Liver (tissue), 9 donors: ENCODE data around the gene GPX4. TPM values are rescaled to one million over a fixed set of nuclear protein-coding genes. Genes with fewer than 3 reads are reported as not detected.

Source experiments
- DNase-seq: peaks from one replicate; pipeline ENCODE4 v3.0.0-alpha.2; 2017; ENCODE audit warnings: low spot score
- H3K27ac ChIP-seq, 2 donors: one replicate each; pipeline ENCODE4 v1.7.0; 2013; ENCODE audit warnings: inconsistent platforms in 2 of 2, low read length in 2 of 2, control low read depth in 1 of 2, low read depth in 1 of 2, mild to moderate bottlenecking in 1 of 2
- H3K27me3 ChIP-seq, 4 donors: one replicate each; pipeline versions ENCODE4 v1.6.1 to v1.7.0; 2013; ENCODE audit warnings: low read length in 3 of 4, inconsistent platforms in 1 of 4, mild to moderate bottlenecking in 1 of 4, moderate library complexity in 1 of 4; ENCODE audit not compliant: control insufficient read depth in 4 of 4, insufficient read depth in 4 of 4
- H3K36me3 ChIP-seq, 4 donors: one replicate each; pipeline versions ENCODE4 v1.6.1 to v1.7.0; 2013; ENCODE audit warnings: low read length in 3 of 4, mild to moderate bottlenecking in 3 of 4, low read depth in 1 of 4, moderate library complexity in 1 of 4; ENCODE audit not compliant: control insufficient read depth in 4 of 4, insufficient read depth in 3 of 4
- H3K4me1 ChIP-seq, 4 donors: one replicate each; pipeline versions ENCODE4 v1.6.1 to v1.7.0; 2013; ENCODE audit warnings: low read length in 3 of 4, mild to moderate bottlenecking in 3 of 4, moderate library complexity in 1 of 4; ENCODE audit not compliant: control insufficient read depth in 4 of 4, insufficient read depth in 4 of 4
- H3K4me3 ChIP-seq, 3 donors: one replicate each; pipeline versions ENCODE4 v1.6.1 to v1.7.0; 2013; ENCODE audit warnings: low read length in 3 of 3, control low read depth in 1 of 3, low read depth in 1 of 3, mild to moderate bottlenecking in 1 of 3
- H3K9ac ChIP-seq, 2 donors: one replicate each; pipeline ENCODE4 v1.7.0; 2013; ENCODE audit warnings: low read length in 2 of 2, mild to moderate bottlenecking in 2 of 2, moderate library complexity in 2 of 2, control low read depth in 1 of 2, low read depth in 1 of 2
- H3K9me3 ChIP-seq, 4 donors: one replicate each; pipeline versions ENCODE4 v1.6.1 to v1.7.0; 2013; ENCODE audit warnings: low read length in 3 of 4; ENCODE audit not compliant: control insufficient read depth in 4 of 4
- FOXA1 ChIP-seq: IDR thresholded peaks from 2 replicates; pipeline ENCODE4 v1.6.1; 2016; ENCODE audit warnings: antibody characterized with exemption
- FOXA2 ChIP-seq: IDR thresholded peaks from 2 replicates; pipeline ENCODE4 v1.6.1; 2016; ENCODE audit warnings: antibody characterized with exemption
- GABPA ChIP-seq, 2 donors: IDR thresholded peaks in 1 of 2; conservative IDR thresholded peaks in 1 of 2; 2 replicates each; pipeline ENCODE4 v1.6.1; 2016; ENCODE audit warnings: antibody characterized with exemption in 2 of 2, mild to moderate bottlenecking in 1 of 2, moderate library complexity in 1 of 2
- HNF4A ChIP-seq, 2 donors: conservative IDR thresholded peaks; 2 replicates each; pipeline ENCODE4 v1.6.1; 2016; ENCODE audit warnings: antibody characterized with exemption in 2 of 2, mild to moderate bottlenecking in 2 of 2
- HNF4G ChIP-seq: IDR thresholded peaks from 2 replicates; pipeline ENCODE4 v1.6.1; 2016; ENCODE audit warnings: antibody characterized with exemption
- JUND ChIP-seq, 2 donors: IDR thresholded peaks; 2 replicates each; pipeline ENCODE4 v1.6.1; 2016; ENCODE audit warnings: antibody characterized with exemption in 2 of 2
- NR2F2 ChIP-seq: IDR thresholded peaks from 2 replicates; pipeline ENCODE4 v1.6.1; 2016; ENCODE audit warnings: antibody characterized with exemption
- RAD21 ChIP-seq, 2 donors: IDR thresholded peaks; 2 replicates each; pipeline ENCODE4 v1.6.1; 2016; ENCODE audit warnings: antibody characterized with exemption in 2 of 2, mild to moderate bottlenecking in 2 of 2
- RXRA ChIP-seq, 2 donors: IDR thresholded peaks; 2 replicates each; pipeline ENCODE4 v1.6.1; 2017 to 2018; ENCODE audit warnings: antibody characterized with exemption in 2 of 2, mild to moderate bottlenecking in 1 of 2
- TAF1 ChIP-seq: conservative IDR thresholded peaks from 2 replicates; pipeline ENCODE4 v1.6.1; 2016; ENCODE audit warnings: antibody characterized with exemption, mild to moderate bottlenecking
- WGBS: extraction: QIAGEN DNeasy Blood & Tissue Kit; methylation state at CpG from one replicate; pipeline ENCODE4 v1.1.7; 2013; 5-methylcytosine and 5-hydroxymethylcytosine counted together
- polyA plus RNA-seq, 2 donors: library from polyadenylated mRNA; stranded (reverse) in 1 of 2; unstranded in 1 of 2; fragments of 200-250 nt in 1 of 2; fragments of >200 nt in 1 of 2; fragmentation: Nextera tagmentation in 1 of 2; extraction: Ambion mirVana in 1 of 2; gene quantifications; one replicate each; pipeline versions ENCODE4 v1.2.1 to v1.2.3, GENCODE V29; 2013 to 2015
- total RNA-seq, 2 donors: library from RNA; depleted of rRNA; stranded (reverse); fragments of >200 nt; gene quantifications; one replicate each; pipeline ENCODE4 v1.2.3, GENCODE V29; 2014
- TF ChIP-seq, protein P1 (sequence below): IDR thresholded peaks from 2 replicates; pipeline ENCODE4 v1.6.1; 2016; ENCODE audit warnings: antibody characterized with exemption
- TF ChIP-seq, protein P2 (sequence below): IDR thresholded peaks from 2 replicates; pipeline ENCODE4 v1.6.1; 2016; ENCODE audit warnings: antibody characterized with exemption
- TF ChIP-seq, protein P3 (sequence below): fragments of 150-350 bp; IDR thresholded peaks from 2 replicates; pipeline ENCODE4 v1.5.1; 2017; ENCODE audit warnings: improper control_type of control experiment, low read depth, low read length; ENCODE audit not compliant: missing input control
- TF ChIP-seq, protein P4 (sequence below): IDR thresholded peaks from 2 replicates; pipeline ENCODE4 v1.6.1; 2016; ENCODE audit warnings: antibody characterized with exemption, mild to moderate bottlenecking
- donor health status: healthy.
- donor health status: healthy.
- donor health status: healthy.
- donor health status: healthy.
- donor health status: healthy.

The GPX4 gene
- total and polyA plus RNA-seq, 4 donors: 122 to 558 (median 298) TPM

DNA sequence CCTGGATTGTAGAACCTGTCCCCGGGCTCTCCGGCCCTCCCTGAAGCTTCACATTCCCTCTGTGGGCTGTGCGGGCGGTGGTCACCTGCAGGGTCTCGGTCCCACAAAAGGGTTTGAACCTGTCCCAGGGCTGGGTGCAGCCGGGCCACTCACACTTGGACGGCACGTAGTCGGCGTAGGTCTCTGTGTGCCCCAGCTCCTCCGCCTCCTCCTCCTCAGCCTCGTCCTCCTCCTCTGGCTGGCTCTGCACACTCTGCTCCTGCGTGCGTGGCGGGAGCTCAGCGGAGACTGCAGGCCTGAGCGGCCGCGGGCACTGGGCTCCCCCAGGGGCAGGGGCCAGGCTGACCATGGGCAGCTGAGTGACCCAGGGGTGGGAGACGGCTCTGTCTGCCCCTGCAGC is 19.6 kb downstream of the GPX4 start:
- no peak overlapping the region for H3K27ac ChIP-seq

DNA sequence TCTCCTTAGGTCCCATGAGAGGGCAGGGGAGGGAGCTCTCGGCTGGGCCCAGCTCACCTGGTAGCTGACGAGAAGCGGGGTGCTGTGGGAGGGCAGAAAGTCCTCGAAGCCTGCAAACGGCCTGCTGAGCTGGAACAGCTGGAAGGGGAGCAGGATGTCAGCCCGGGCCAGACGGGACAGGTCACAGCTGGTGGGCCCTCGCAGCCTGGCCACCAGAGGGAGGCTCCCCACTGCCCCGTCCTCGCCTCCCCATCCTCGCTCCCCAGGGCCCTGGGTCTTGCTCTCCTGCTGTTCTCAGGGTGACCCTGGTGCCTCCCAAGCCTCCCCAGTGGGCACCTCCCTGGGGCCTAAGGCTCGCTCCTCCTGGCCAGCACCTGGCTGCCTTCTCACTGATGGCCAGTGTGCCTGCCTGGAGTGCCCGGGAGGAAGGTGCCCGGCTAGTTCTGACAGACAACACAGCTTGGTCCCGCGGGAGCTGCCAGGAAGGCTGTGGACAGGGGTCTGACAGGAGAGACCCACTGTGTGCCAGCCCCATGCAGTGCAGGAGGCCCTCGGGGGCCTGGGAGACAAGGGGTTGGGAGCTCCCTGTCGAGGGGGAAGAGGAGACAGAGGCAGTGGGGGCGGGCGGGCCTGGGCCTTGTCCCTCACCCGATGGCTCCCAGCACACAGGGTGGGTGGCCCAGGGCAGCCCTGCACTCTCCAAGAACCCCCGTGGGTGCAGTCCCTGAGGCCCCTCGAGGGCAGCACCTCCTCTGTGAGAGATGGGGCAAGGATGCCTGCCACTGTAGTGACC is 20.3 kb downstream of the GPX4 start:
- Histone ChIP-seq H3K9me3 (no peaks in the 10 kb centered on the region), H3K4me3 (no peak overlapping the region), H3K27me3 (no peaks in the 10 kb centered on the region), H3K27ac (no peak overlapping the region), H3K4me1 (no peaks in the 10 kb centered on the region), H3K36me3 (peaks cover 7 to 71% (median 38%) of the 10 kb centered on the region in 4 donors), H3K9ac (no peak overlapping the region)
- TF ChIP-seq FOXA1 (no peak), JUND (IDR thresholded peaks at IDR 0.05) (no peak), NR2F2 (no peak), TAF1 (no peak), HNF4A (conservative IDR thresholded peaks at IDR 0.05) (no peak), HNF4G (no peak), GABPA (IDR thresholded peaks at IDR 0.05 in 1 of 2, conservative IDR thresholded peaks at IDR 0.05 in 1 of 2) (no peak), FOXA2 (no peak), RAD21 (IDR thresholded peaks at IDR 0.05) (no peak)
- TF ChIP-seq, protein P1, sequence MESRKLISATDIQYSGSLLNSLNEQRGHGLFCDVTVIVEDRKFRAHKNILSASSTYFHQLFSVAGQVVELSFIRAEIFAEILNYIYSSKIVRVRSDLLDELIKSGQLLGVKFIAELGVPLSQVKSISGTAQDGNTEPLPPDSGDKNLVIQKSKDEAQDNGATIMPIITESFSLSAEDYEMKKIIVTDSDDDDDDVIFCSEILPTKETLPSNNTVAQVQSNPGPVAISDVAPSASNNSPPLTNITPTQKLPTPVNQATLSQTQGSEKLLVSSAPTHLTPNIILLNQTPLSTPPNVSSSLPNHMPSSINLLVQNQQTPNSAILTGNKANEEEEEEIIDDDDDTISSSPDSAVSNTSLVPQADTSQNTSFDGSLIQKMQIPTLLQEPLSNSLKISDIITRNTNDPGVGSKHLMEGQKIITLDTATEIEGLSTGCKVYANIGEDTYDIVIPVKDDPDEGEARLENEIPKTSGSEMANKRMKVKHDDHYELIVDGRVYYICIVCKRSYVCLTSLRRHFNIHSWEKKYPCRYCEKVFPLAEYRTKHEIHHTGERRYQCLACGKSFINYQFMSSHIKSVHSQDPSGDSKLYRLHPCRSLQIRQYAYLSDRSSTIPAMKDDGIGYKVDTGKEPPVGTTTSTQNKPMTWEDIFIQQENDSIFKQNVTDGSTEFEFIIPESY: no peak
- TF ChIP-seq, protein P2, sequence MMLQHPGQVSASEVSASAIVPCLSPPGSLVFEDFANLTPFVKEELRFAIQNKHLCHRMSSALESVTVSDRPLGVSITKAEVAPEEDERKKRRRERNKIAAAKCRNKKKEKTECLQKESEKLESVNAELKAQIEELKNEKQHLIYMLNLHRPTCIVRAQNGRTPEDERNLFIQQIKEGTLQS: no peak
- TF ChIP-seq, protein P3, sequence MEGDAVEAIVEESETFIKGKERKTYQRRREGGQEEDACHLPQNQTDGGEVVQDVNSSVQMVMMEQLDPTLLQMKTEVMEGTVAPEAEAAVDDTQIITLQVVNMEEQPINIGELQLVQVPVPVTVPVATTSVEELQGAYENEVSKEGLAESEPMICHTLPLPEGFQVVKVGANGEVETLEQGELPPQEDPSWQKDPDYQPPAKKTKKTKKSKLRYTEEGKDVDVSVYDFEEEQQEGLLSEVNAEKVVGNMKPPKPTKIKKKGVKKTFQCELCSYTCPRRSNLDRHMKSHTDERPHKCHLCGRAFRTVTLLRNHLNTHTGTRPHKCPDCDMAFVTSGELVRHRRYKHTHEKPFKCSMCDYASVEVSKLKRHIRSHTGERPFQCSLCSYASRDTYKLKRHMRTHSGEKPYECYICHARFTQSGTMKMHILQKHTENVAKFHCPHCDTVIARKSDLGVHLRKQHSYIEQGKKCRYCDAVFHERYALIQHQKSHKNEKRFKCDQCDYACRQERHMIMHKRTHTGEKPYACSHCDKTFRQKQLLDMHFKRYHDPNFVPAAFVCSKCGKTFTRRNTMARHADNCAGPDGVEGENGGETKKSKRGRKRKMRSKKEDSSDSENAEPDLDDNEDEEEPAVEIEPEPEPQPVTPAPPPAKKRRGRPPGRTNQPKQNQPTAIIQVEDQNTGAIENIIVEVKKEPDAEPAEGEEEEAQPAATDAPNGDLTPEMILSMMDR: no peak
- TF ChIP-seq, protein P4, sequence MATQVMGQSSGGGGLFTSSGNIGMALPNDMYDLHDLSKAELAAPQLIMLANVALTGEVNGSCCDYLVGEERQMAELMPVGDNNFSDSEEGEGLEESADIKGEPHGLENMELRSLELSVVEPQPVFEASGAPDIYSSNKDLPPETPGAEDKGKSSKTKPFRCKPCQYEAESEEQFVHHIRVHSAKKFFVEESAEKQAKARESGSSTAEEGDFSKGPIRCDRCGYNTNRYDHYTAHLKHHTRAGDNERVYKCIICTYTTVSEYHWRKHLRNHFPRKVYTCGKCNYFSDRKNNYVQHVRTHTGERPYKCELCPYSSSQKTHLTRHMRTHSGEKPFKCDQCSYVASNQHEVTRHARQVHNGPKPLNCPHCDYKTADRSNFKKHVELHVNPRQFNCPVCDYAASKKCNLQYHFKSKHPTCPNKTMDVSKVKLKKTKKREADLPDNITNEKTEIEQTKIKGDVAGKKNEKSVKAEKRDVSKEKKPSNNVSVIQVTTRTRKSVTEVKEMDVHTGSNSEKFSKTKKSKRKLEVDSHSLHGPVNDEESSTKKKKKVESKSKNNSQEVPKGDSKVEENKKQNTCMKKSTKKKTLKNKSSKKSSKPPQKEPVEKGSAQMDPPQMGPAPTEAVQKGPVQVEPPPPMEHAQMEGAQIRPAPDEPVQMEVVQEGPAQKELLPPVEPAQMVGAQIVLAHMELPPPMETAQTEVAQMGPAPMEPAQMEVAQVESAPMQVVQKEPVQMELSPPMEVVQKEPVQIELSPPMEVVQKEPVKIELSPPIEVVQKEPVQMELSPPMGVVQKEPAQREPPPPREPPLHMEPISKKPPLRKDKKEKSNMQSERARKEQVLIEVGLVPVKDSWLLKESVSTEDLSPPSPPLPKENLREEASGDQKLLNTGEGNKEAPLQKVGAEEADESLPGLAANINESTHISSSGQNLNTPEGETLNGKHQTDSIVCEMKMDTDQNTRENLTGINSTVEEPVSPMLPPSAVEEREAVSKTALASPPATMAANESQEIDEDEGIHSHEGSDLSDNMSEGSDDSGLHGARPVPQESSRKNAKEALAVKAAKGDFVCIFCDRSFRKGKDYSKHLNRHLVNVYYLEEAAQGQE: no peak
- DNase-seq: no peak
- 92% methylated on average over 23 of the region's 23 CpGs for WGBS

More for the DNA sequence above, 19.6 kb downstream of the GPX4 start:
- 95% methylated on average over 20 of the region's 20 CpGs for WGBS
- Histone ChIP-seq H3K9me3 (no peaks in the 10 kb centered on the region), H3K4me3 (no peak overlapping the region), H3K27me3 (no peaks in the 10 kb centered on the region), H3K9ac (no peak overlapping the region), H3K4me1 (no peaks in the 10 kb centered on the region), H3K36me3 (peaks cover 12 to 78% (median 39%) of the 10 kb centered on the region in 4 donors)
- no peak for TF ChIP-seq RXRA (IDR thresholded peaks at IDR 0.05)
- TF ChIP-seq GABPA (IDR thresholded peaks at IDR 0.05 in 1 of 2, conservative IDR thresholded peaks at IDR 0.05 in 1 of 2): no peak
- DNase-seq: no peak
